Chondrocyte (in vitro differentiated cells): ENCODE results near the gene THAP12. TPM values are rescaled to one million over a fixed set of nuclear protein-coding genes. Genes with fewer than 3 reads are reported as not detected.

Source experiments
- DNase-seq: peaks from one replicate; pipeline ENCODE4 v3.0.0; 2021; ENCODE audit warnings: mixed read lengths, low spot score
- H3K27ac Mint-ChIP-seq: one replicate; pipeline ENCODE4 v1.8.0; 2021; ENCODE audit warnings: mild to moderate bottlenecking, moderate library complexity, mixed read lengths; ENCODE audit not compliant: unreplicated experiment
- H3K27me3 Mint-ChIP-seq: 2 replicates; pipeline ENCODE4 v1.8.0; 2021; ENCODE audit warnings: low read depth, mixed read lengths
- H3K36me3 Mint-ChIP-seq: 2 replicates; pipeline ENCODE4 v1.8.0; 2021; ENCODE audit warnings: low read depth, mixed read lengths
- H3K4me1 Mint-ChIP-seq: 2 replicates; pipeline ENCODE4 v1.8.0; 2021; ENCODE audit warnings: low read depth, mild to moderate bottlenecking, mixed read lengths
- H3K4me3 Mint-ChIP-seq: one replicate; pipeline ENCODE4 v1.8.0; 2021; ENCODE audit warnings: mild to moderate bottlenecking, moderate library complexity, mixed read lengths; ENCODE audit not compliant: unreplicated experiment
- H3K9me3 Mint-ChIP-seq: 2 replicates; pipeline ENCODE4 v1.8.0; 2021; ENCODE audit warnings: low read depth, mixed read lengths
- total RNA-seq: library from RNA; stranded (reverse); gene quantifications from 3 replicates; pipeline ENCODE4 v1.2.1, GENCODE V29; 2021
- TF ChIP-seq, protein P1 (sequence below): fragments of 200-600 bp; sonication (generic); IDR thresholded peaks from 2 replicates; pipeline ENCODE4 v1.5.0; 2021; ENCODE audit warnings: antibody characterized with exemption, mild to moderate bottlenecking, moderate library complexity

The THAP12 gene
- total RNA-seq, 1 donor from 2014 or later = 32.8 TPM

DNA sequence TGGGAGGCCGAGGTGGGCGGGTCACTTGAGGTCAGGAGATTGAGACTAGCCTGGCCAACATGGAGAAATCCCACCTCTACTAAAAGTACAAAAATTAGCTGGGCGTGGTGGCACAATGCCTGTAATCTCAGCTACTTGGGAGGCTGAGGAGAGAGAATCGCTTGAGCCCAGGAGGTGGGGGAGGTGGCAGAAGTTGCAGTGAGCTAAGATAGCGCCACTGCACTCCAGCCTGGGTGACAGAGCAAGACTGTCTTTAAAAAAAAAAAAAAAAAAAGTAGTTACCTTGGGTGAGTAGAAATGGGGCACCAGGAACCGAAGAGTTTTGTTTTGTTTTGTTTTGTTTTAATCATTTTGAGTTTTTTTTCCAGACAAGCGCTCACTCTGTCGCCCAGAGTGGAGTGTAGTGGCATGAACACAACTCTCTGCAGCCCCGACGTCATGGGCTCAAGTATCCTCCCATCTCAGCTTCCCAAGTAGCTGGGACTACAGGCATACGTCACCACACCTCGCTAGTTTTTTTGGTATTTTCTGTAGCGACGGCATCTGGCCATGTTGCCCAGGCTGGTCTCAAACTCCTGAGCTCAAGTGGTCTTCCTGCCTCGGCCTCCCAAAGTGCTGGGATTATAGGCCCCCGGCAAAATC is 15.8 kb downstream of the THAP12 start:
- Mint-ChIP-seq H3K4me1 (peaks cover 25% of the 10 kb centered on the region), H3K27ac (no peak overlapping the region), H3K9me3 (no peaks in the 10 kb centered on the region), H3K27me3 (no peaks in the 10 kb centered on the region), H3K4me3 (no peak overlapping the region), H3K36me3 (no peaks in the 10 kb centered on the region)
- DNase-seq = no peak
- TF ChIP-seq, protein P1, sequence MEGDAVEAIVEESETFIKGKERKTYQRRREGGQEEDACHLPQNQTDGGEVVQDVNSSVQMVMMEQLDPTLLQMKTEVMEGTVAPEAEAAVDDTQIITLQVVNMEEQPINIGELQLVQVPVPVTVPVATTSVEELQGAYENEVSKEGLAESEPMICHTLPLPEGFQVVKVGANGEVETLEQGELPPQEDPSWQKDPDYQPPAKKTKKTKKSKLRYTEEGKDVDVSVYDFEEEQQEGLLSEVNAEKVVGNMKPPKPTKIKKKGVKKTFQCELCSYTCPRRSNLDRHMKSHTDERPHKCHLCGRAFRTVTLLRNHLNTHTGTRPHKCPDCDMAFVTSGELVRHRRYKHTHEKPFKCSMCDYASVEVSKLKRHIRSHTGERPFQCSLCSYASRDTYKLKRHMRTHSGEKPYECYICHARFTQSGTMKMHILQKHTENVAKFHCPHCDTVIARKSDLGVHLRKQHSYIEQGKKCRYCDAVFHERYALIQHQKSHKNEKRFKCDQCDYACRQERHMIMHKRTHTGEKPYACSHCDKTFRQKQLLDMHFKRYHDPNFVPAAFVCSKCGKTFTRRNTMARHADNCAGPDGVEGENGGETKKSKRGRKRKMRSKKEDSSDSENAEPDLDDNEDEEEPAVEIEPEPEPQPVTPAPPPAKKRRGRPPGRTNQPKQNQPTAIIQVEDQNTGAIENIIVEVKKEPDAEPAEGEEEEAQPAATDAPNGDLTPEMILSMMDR = no peak

DNA sequence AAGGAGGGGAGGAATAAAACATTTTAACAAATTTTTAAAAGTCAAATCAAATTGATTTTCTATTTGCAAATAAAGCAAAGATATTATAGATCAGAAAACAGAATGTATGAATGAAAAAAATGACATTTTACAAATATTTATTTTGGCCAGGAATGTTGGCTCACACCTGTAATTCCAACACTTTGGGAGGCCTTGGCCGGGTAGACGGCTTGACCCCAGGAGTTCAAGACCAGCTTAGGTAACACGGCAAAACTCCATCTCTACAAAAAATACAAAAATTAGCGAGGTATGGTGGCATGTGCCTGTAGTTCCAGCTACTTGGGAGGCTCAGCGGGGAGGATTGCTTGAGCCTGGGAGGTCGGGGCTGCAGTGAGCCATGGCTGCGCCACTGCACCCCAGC is 18.2 kb downstream of the THAP12 start:
- H3K4me1 Mint-ChIP-seq = peaks cover 15% of the 10 kb centered on the region
- H3K4me3 Mint-ChIP-seq = no peak overlapping the region
- no peaks in the 10 kb centered on the region for H3K27me3 Mint-ChIP-seq
- H3K27ac Mint-ChIP-seq = no peak overlapping the region
- no peaks in the 10 kb centered on the region for H3K9me3 Mint-ChIP-seq
- no peak for DNase-seq
- TF ChIP-seq, protein P1 = no peak
- no peaks in the 10 kb centered on the region for H3K36me3 Mint-ChIP-seq

DNA sequence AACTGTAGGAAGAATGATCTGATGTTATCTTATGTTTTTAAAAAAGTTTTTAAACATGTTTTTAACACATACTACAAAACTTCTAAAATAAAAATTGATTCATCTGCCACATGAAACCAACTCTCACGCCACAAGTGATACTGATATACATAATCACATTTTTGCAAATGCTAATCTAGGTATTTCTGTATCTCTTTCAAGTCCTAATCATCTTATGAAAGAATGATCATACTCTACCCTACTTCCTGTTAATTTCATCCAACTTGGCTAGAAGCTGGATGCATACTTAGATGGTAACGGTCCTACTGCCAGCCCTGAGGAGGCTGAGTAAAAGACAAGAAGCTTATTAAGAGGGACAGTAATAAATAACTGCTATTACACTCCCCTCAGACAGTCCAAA is 19.2 kb downstream of the THAP12 start:
- Mint-ChIP-seq H3K4me3 (no peak overlapping the region), H3K4me1 (peaks cover 14% of the 10 kb centered on the region), H3K27me3 (no peaks in the 10 kb centered on the region), H3K36me3 (no peaks in the 10 kb centered on the region), H3K27ac (no peak overlapping the region), H3K9me3 (no peaks in the 10 kb centered on the region)
- TF ChIP-seq, protein P1 = no peak
- no peak for DNase-seq

DNA sequence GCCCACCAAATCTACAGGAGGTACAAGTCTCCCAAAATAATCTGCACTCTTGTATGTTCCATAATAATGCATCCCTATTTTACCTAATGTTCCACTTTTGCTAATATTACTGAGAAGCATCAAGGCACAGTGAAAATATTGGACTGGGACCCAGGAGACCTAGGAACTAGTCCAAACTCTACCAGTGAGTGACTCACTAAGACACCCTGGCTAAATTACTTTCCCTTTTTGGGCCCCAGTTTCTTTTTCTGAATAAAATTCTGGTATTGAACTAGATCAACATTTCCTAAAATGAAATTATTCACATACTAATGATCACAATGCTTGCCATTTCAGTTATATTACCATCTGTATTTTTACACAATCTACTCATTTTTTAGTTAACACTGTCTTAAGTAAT is 19.6 kb downstream of the THAP12 start:
- DNase-seq = no peak
- TF ChIP-seq, protein P1 = no peak
- Mint-ChIP-seq H3K36me3 (no peaks in the 10 kb centered on the region), H3K27ac (no peak overlapping the region), H3K27me3 (no peaks in the 10 kb centered on the region), H3K4me3 (no peak overlapping the region), H3K4me1 (peaks cover 14% of the 10 kb centered on the region), H3K9me3 (no peaks in the 10 kb centered on the region)

DNA sequence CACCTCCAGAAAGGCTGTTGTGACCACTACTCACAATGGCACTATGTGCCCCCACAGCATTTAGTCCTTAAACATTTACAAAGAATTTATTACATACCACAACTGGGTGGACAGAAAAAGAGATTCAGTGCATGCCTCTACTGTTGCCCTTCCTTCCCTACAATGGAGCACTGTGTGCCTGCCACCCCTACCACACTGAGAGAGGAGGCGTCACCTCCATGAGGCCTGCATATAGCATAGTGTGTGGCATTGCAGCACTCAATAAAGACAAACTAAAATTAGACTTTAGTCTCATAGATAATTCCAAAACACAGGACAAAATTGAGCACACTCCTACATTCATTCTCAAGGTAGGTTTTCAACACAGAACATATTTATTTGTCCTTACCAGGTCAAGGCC is 25.8 kb downstream of the THAP12 start:
- peaks cover 15% of the 10 kb centered on the region for H3K9me3 Mint-ChIP-seq
- DNase-seq = no peak
- H3K27ac Mint-ChIP-seq = no peak overlapping the region
- no peaks in the 10 kb centered on the region for H3K4me1 Mint-ChIP-seq
- peaks cover 38% of the 10 kb centered on the region for H3K36me3 Mint-ChIP-seq
- H3K4me3 Mint-ChIP-seq = no peak overlapping the region
- TF ChIP-seq, protein P1 = no peak
- H3K27me3 Mint-ChIP-seq = no peaks in the 10 kb centered on the region
